Suprapubic skin (tissue), 4 donors: ENCODE measurements around the gene PRKCE.

Experiments
- CTCF ChIP-seq, 2 donors: fragments of 200-600 bp in 1 of 2; fragments of 450-650 bp in 1 of 2; sonication (generic) in 1 of 2; IDR thresholded peaks; one replicate each; pipeline ENCODE4 v1.5.1; 2016 to 2019; ENCODE audit warnings: antibody characterized with exemption in 2 of 2, mild to moderate bottlenecking in 1 of 2, moderate library complexity in 1 of 2
- EP300 ChIP-seq: sonication (generic); formaldehyde crosslinking; IDR thresholded peaks from one replicate; pipeline ENCODE4 v1.6.1; 2017; ENCODE audit warnings: antibody characterized with exemption
- POLR2A ChIP-seq, 2 donors: fragments of 450-650 bp; IDR thresholded peaks; one replicate each; pipeline ENCODE4 v1.6.1; 2017; ENCODE audit warnings: antibody characterized with exemption in 2 of 2, mild to moderate bottlenecking in 2 of 2, moderate library complexity in 2 of 2
- POLR2AphosphoS5 ChIP-seq, 3 donors: sonication (generic); formaldehyde crosslinking; IDR thresholded peaks; one replicate each; pipeline ENCODE4 v1.6.1; 2017; ENCODE audit warnings: antibody characterized with exemption in 3 of 3

GRCh38 chr2:45616658-45617411, 34.6 kb upstream of the PRKCE start:
- TF ChIP-seq CTCF (IDR thresholded peaks at IDR 0.05) = no peak
- TF ChIP-seq POLR2AphosphoS5 (IDR thresholded peaks at IDR 0.05) = no peak
- TF ChIP-seq POLR2A (IDR thresholded peaks at IDR 0.05) = no peak
- TF ChIP-seq EP300 = no peak
